Epithelial cell of proximal tubule (primary cell): ENCODE measurements around the gene PTPN23. TPM values are rescaled to one million over a fixed set of nuclear protein-coding genes. Genes with fewer than 3 reads are reported as not detected.

Experiments used
- DNase-seq: peaks from one replicate; pipeline ENCODE4 v3.0.0-alpha.2; 2011; ENCODE audit warnings: low read depth
- H3K4me3 ChIP-seq: 2 replicates; pipeline ENCODE4 v1.5.1; 2011; ENCODE audit warnings: low read depth, mild to moderate bottlenecking, low read length
- total RNA-seq: library from RNA; depleted of rRNA; stranded (reverse); fragments of >200 nt; gene quantifications from 2 replicates; pipeline ENCODE4 v1.2.3, GENCODE V29; 2015
- TF ChIP-seq, protein P1 (sequence below): conservative IDR thresholded peaks from 2 replicates; pipeline ENCODE4 v1.5.1; 2012; ENCODE audit warnings: low read depth, mild to moderate bottlenecking, low read length

PTPN23 gene
- total RNA-seq, 1 donor from 2014 or later = 15.0 TPM

DNA sequence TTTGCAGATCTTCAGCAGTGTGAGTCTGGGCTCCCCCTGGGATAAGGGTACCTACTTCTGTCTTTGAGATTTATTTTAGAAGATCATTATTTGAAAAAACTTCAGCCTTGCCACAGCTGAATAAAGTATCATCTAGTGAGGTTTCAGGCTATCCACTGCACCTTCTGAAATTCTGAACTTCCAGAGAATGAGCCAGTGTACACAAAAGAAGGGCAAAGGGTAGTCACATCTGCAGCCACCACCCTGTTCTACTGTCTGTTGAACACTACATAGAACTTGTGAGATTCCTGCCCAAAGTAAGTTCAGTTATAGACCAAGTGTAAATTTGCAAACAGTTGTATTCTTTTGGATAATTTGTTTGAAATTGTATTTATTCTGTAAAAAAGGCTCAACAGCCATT lies 38.0 kb upstream of the PTPN23 start:
- no peak for DNase-seq
- TF ChIP-seq, protein P1, sequence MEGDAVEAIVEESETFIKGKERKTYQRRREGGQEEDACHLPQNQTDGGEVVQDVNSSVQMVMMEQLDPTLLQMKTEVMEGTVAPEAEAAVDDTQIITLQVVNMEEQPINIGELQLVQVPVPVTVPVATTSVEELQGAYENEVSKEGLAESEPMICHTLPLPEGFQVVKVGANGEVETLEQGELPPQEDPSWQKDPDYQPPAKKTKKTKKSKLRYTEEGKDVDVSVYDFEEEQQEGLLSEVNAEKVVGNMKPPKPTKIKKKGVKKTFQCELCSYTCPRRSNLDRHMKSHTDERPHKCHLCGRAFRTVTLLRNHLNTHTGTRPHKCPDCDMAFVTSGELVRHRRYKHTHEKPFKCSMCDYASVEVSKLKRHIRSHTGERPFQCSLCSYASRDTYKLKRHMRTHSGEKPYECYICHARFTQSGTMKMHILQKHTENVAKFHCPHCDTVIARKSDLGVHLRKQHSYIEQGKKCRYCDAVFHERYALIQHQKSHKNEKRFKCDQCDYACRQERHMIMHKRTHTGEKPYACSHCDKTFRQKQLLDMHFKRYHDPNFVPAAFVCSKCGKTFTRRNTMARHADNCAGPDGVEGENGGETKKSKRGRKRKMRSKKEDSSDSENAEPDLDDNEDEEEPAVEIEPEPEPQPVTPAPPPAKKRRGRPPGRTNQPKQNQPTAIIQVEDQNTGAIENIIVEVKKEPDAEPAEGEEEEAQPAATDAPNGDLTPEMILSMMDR = no peak
- no peak overlapping the region for H3K4me3 ChIP-seq

DNA sequence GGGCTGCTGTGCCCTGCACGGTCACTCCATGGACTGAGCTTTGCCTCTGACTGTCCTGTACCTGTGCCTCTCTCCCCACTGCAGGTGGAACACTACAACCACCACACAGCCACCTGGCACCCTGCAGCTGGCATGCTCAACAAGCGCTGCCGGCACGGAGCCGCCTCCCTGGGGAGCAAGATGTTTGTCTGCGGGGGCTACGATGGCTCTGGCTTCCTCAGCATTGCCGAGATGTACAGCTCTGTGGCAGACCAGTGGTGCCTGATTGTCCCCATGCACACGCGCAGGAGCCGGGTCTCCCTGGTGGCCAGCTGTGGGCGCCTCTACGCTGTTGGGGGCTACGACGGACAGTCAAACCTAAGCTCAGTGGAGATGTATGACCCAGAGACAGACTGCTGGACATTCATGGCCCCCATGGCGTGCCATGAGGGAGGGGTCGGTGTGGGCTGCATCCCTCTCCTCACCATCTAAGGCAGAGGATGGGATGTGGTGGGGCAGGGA lies 37.3 kb upstream of the PTPN23 start:
- no peak for DNase-seq
- TF ChIP-seq, protein P1 = no peak

DNA sequence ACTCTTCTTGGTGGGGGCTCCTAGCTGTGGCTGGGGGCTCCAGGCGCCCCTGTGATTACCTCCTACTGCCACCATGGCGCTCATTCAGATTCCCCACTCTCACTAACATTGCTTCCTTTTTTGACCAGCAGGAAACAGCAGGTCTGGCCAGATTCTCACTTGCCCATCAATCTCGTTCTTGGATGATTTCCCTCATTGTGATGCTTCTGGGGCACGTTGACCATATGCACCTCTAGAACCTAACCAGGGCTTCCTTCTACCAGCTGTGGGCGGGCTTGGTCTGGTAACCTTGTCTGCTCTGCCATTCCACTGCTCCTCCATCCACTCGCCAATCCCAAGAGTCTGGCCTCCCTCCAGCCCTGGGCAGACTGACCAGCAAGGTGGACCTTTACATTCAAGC lies 35.9 kb upstream of the PTPN23 start:
- DNase-seq = no peak
- TF ChIP-seq, protein P1 = no peak
- no peak overlapping the region for H3K4me3 ChIP-seq

More for the DNA sequence above, 37.3 kb upstream of the PTPN23 start:
- H3K4me3 ChIP-seq = no peak overlapping the region

DNA sequence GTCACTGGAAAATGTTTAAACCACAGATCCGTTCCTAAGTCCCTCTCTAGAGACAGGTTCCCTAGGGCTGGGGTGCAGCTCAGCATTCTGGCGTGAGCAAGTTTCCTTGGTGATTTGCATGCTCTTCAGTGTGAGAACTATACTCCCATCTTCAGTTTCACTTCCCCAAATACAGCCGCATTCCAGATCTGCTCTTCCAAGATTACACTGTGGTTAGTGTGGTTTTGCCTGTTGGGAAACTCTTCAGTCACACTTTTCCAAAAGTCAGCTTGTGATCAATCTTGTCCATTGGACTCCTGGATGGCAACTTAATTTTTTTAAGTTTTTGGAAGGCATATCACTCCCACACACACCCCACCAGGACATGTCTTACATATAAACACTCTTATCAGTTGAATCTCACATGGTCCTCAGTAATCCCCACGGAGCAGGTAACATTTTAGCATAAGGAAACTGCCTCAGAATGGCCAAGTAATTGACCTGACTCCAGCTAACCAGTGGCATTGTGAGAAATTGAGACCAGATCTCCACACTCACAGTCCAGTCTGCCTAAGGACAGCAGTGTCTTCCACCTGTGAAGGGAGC lies 33.5 kb upstream of the PTPN23 start:
- TF ChIP-seq, protein P1 = no peak
- DNase-seq = no peak
- no peak overlapping the region for H3K4me3 ChIP-seq

DNA sequence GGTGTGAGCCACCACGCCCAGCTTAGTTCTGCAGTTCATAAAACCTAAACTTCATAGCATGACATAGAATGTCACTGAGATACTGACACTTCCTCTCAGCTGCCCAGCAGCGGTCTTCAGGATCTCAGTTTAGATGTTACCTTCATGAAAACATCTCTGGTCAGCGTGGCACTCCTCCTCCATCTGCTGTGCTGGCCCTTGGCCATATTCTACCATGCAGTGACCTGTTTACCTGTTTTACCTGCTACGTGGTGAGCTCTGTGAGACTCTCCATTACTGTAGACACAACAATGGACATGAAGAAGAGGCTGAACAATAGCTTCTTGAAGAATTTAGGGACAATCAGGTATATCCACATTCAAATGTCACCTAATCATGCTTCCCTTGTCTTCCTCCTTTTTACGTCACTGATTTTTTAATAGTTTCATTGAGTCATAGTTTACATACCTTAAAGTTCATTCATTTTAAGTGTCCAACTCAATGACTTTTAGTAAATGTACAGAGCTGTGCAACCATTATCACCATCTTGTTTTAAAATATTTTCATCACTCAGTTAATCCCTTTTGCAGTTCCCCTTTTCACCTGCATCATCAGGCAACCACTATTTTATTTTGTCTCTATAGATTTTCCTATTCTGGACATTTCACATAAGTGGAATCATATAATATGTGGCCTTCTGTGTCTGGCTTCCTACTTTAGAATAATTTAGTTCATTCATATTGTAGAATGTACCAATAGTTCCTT lies 32.2 kb upstream of the PTPN23 start:
- TF ChIP-seq, protein P1 = no peak
- H3K4me3 ChIP-seq = no peak overlapping the region
- no peak for DNase-seq

DNA sequence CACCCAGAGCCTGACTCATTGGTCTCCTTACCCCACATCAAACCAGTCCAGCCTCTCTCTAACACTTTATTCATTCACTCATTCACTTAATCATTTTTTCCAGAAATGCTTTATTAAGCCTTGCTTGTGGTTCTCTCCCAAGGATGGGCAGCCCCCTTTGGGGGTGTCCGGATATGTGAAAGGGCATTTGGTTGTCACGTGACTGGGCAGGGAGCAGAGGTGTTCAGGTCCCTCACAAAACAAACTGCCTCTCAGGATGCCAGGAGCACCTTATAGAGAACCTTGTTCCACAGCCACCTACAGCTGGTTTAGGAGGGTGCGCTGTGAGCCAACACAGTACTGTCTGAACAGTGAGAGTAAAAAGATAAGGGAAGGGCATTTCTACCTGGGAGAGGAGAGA lies 25.8 kb upstream of the PTPN23 start:
- TF ChIP-seq, protein P1 = no peak
- DNase-seq = no peak
- no peak overlapping the region for H3K4me3 ChIP-seq
